Hematopoietic multipotent progenitor cell treated with erythropoietin and hydrocortisone succinate and interleukin-3 and kit ligand, for 6 days (in vitro differentiated cells): ENCODE data around the gene PRSS33.

Experiments
- DNase-seq: peaks from one replicate; pipeline ENCODE4 v3.0.0-alpha.2; 2015

Gene PRSS33

GRCh38 chr16:2776500-2777139, 10.7 kb downstream of the PRSS33 start:
- no peak for DNase-seq

- no peak for DNase-seq
These were observed 11.4 kb downstream of the PRSS33 start for GRCh38 chr16:2775765-2776499.

- DNase-seq, result no peak
These were observed 12.1 kb downstream of the PRSS33 start for GRCh38 chr16:2775131-2775716.

GRCh38 chr16:2774161-2774891, 13.0 kb downstream of the PRSS33 start:
- DNase-seq, result peak; percentile 68

- no peak for DNase-seq
These were observed 14.0 kb downstream of the PRSS33 start for GRCh38 chr16:2773188-2773968.

GRCh38 chr16:2771496-2772402, 15.6 kb downstream of the PRSS33 start:
- no peak for DNase-seq

- peak; percentile 80 for DNase-seq
These were observed 17.1 kb downstream of the PRSS33 start for GRCh38 chr16:2770057-2770951.

- DNase-seq, result peak; percentile 63
These were observed 17.7 kb downstream of the PRSS33 start for GRCh38 chr16:2769675-2770056.

- DNase-seq, result no peak
These were observed 18.2 kb downstream of the PRSS33 start for GRCh38 chr16:2769100-2769529.

- DNase-seq, result no peak
These were observed 18.8 kb downstream of the PRSS33 start for GRCh38 chr16:2768403-2769089.

- no peak for DNase-seq
These were observed 19.5 kb downstream of the PRSS33 start for GRCh38 chr16:2767891-2768290.

- DNase-seq, result no peak
These were observed 20.1 kb downstream of the PRSS33 start for GRCh38 chr16:2767140-2767731.

GRCh38 chr16:2766430-2767139, 20.8 kb downstream of the PRSS33 start:
- no peak for DNase-seq

GRCh38 chr16:2765462-2766404, 21.6 kb downstream of the PRSS33 start:
- DNase-seq, result no peak

GRCh38 chr16:2764718-2765117, 22.6 kb downstream of the PRSS33 start:
- DNase-seq, result no peak

- no peak for DNase-seq
These were observed 24.2 kb downstream of the PRSS33 start for GRCh38 chr16:2763173-2763572.

- DNase-seq, result no peak
These were observed 24.6 kb downstream of the PRSS33 start for GRCh38 chr16:2762711-2763110.
